WTC11 (cell line): Measurements from ENCODE around the gene AFF3.

Source experiments
- AFF4 ChIP-seq: sonication (generic); formaldehyde crosslinking; IDR thresholded peaks from 2 replicates; pipeline ENCODE4 v1.8.1; 2023; ENCODE audit warnings: mild to moderate bottlenecking, missing genetic modification reagents, borderline replicate concordance
- ATF2 ChIP-seq: sonication (generic); formaldehyde crosslinking; IDR thresholded peaks from 2 replicates; pipeline ENCODE4 v1.8.1; 2022; ENCODE audit warnings: low read depth, missing genetic modification reagents, borderline replicate concordance
- CTCF ChIP-seq: fragments of 200-600 bp; IDR thresholded peaks from 2 replicates; pipeline ENCODE4 v1.8.0; 2022; ENCODE audit warnings: antibody characterized with exemption
- ELF4 ChIP-seq: sonication (generic); formaldehyde crosslinking; IDR thresholded peaks from 2 replicates; pipeline ENCODE4 v1.8.1; 2022; ENCODE audit warnings: low read depth, mild to moderate bottlenecking, moderate library complexity, missing genetic modification reagents
- ETV6 ChIP-seq: sonication (generic); formaldehyde crosslinking; IDR thresholded peaks from 2 replicates; pipeline ENCODE4 v1.8.1; 2022; ENCODE audit warnings: mild to moderate bottlenecking, missing genetic modification reagents
- FOXP4 ChIP-seq: sonication (generic); formaldehyde crosslinking; IDR thresholded peaks from 2 replicates; pipeline ENCODE4 v1.8.0; 2022; ENCODE audit warnings: mild to moderate bottlenecking, missing genetic modification reagents
- TCF7 ChIP-seq: sonication (generic); formaldehyde crosslinking; IDR thresholded peaks from 2 replicates; pipeline ENCODE4 v1.8.0; 2022; ENCODE audit warnings: mild to moderate bottlenecking, low read depth, missing genetic modification reagents, moderate library complexity

GRCh38 chr2:100161945-100162620 lies 19.7 kb upstream of the AFF3 start:
- no peak for TF ChIP-seq AFF4 (CRISPR knock-in tag)
- TF ChIP-seq CTCF: no peak
- no peak for TF ChIP-seq TCF7 (CRISPR knock-in tag)
- TF ChIP-seq FOXP4: no peak
- TF ChIP-seq ELF4 (CRISPR knock-in tag): no peak
- TF ChIP-seq ATF2 (CRISPR knock-in tag): no peak
- no peak for TF ChIP-seq ETV6
